Panc1 (cell line): ENCODE measurements around the gene KCTD4. TPM values are rescaled to one million over a fixed set of nuclear protein-coding genes. Genes with fewer than 3 reads are reported as not detected.

ENCODE experiments used
- ATAC-seq: fragments of 200-7000 bp; cut with Tn5 transposase; 2 replicates; pipeline ENCODE4 v1.9.1; 2020; ENCODE audit warnings: mild to moderate bottlenecking, moderate library complexity
- BruUV-seq: library from RNA; stranded (reverse); fragments of 400-500 nt; replicated peaks from 2 replicates; lab custom pipeline; 2021; lab: Mats Ljungman, UMichigan
- CTCF ChIA-PET: fragments of 300-600 bp; sonication (Branson Sonifier 250); formaldehyde crosslinking; loops from one replicate; lab custom pipeline; 2022; ENCODE audit warnings: antibody characterized with exemption; lab: Charles Lee
- POLR2A ChIA-PET: fragments of 300-600 bp; sonication (Branson Sonifier 250); formaldehyde crosslinking; loops from one replicate; lab custom pipeline; 2022; ENCODE audit warnings: antibody characterized with exemption; lab: Charles Lee
- DNase-seq: peaks from one replicate; pipeline ENCODE4 v3.0.0-alpha.2; 2010; ENCODE audit warnings: low read depth, low spot score
- H3K27ac ChIP-seq: 2 replicates; pipeline ENCODE4 v1.5.1; 2011; ENCODE audit warnings: mild to moderate bottlenecking, low read length, inconsistent platforms
- H3K27me3 ChIP-seq: fragments of 200-500 bp; sonication (Bioruptor generic); 2 replicates; pipeline ENCODE4 v1.6.0; 2014; ENCODE audit warnings: low read length, inconsistent platforms; ENCODE audit not compliant: control insufficient read depth, insufficient read depth
- H3K36me3 ChIP-seq: fragments of 200-500 bp; sonication (Bioruptor generic); 2 replicates; pipeline ENCODE4 v1.5.1; 2014; ENCODE audit warnings: inconsistent platforms, mild to moderate bottlenecking, low read length, moderate library complexity; ENCODE audit not compliant: control insufficient read depth, insufficient read depth
- H3K4me1 ChIP-seq: 2 replicates; pipeline ENCODE4 v1.5.1; 2011; ENCODE audit warnings: inconsistent platforms, mild to moderate bottlenecking, low read length, moderate library complexity; ENCODE audit not compliant: control insufficient read depth, insufficient read depth
- H3K4me3 ChIP-seq, 2 experiments: 2 replicates each; pipeline ENCODE4 v1.5.1; 2011 to 2012; ENCODE audit warnings: low read depth in 2 of 2, low read length in 2 of 2, mild to moderate bottlenecking in 2 of 2, inconsistent platforms in 1 of 2, moderate library complexity in 1 of 2
- H3K9me3 ChIP-seq: fragments of 200-500 bp; sonication (Bioruptor generic); 2 replicates; pipeline ENCODE4 v1.5.1; 2014; ENCODE audit warnings: low read depth, mild to moderate bottlenecking, inconsistent platforms, low read length, moderate library complexity; ENCODE audit not compliant: control insufficient read depth, insufficient read depth
- POLR2AphosphoS5 ChIP-seq: IDR thresholded peaks from 2 replicates; pipeline ENCODE4 v1.6.1; 2012; ENCODE audit warnings: mild to moderate bottlenecking, low read depth, low read length, moderate library complexity
- SIN3A ChIP-seq: IDR thresholded peaks from 2 replicates; pipeline ENCODE4 v1.6.1; 2012; ENCODE audit warnings: low read depth, mild to moderate bottlenecking, low read length, moderate library complexity, borderline replicate concordance; ENCODE audit not compliant: insufficient read depth
- TCF7L2 ChIP-seq: IDR thresholded peaks from 2 replicates; pipeline ENCODE4 v1.6.1; 2011; ENCODE audit warnings: mild to moderate bottlenecking, low read depth, low read length, inconsistent platforms
- in situ Hi-C: cut with HindIII; loops from 2 replicates; pipeline ENCODE4 v1.10.0; 2016; ENCODE audit warnings: low sequenced_read_pairs, low pct_unique_long_range_greater_than_20kb
- intact Hi-C: fragments of 100-400 bp; cut with micrococcal nuclease; formaldehyde crosslinking; loops from one replicate; pipeline ENCODE4 v1.10.0; 2022; ENCODE audit not compliant: unreplicated experiment
- total RNA-seq: library from RNA; stranded (reverse); gene quantifications from one replicate; pipeline ENCODE4 v1.2.1, GENCODE V29; 2021; ENCODE audit not compliant: unreplicated experiment
- TF ChIP-seq, protein P1 (sequence below): fragments of 450-650 bp; IDR thresholded peaks from 2 replicates; pipeline ENCODE4 v1.5.1; 2017; ENCODE audit warnings: mild to moderate bottlenecking
- TF ChIP-seq, protein P2 (sequence below), 2 experiments: IDR thresholded peaks; 2 replicates each; pipeline ENCODE4 v1.6.1; 2011 to 2012; ENCODE audit warnings: low read depth in 2 of 2, control low read depth in 1 of 2, low read length in 1 of 2, mild to moderate bottlenecking in 1 of 2, moderate library complexity in 1 of 2; ENCODE audit not compliant: insufficient read depth in 1 of 2

KCTD4 gene
- total RNA-seq, 1 experiment from 2014 or later, result not detected

DNA sequence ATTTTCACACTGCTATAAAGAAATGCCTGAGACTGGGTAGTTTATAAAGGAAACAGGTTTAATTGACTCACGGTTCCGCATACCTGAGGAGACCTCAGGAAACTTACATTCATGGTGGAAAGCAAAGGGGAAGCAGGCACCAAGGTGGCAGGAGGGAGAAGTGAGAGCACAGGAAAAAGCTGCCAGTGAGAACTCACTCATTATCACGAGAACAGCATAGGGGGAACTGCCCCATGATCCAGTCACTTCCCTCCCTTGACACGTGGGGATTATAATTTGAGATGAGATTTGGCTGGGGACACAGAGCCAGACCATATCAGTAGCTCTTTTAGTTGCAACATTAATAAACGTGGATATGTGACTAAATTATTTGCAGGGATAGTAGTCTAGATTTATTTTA lies 4.3 kb upstream of the KCTD4 start:
- no TSS peak for BruUV-seq
- CTCF ChIA-PET, result no interaction called here
- POLR2A ChIA-PET, result no interaction called here
- Histone ChIP-seq H3K36me3 (no peaks in the 10 kb centered on the region), H3K4me3 (no peak overlapping the region), H3K27ac (no peak overlapping the region), H3K27me3 (no peaks in the 10 kb centered on the region), H3K4me1 (peaks cover 7% of the 10 kb centered on the region), H3K9me3 (no peaks in the 10 kb centered on the region)
- intact Hi-C loops (no loop called here), in situ Hi-C loops (no loop called here)
- DNase-seq, result no peak
- TF ChIP-seq TCF7L2, result no peak
- TF ChIP-seq, protein P1, sequence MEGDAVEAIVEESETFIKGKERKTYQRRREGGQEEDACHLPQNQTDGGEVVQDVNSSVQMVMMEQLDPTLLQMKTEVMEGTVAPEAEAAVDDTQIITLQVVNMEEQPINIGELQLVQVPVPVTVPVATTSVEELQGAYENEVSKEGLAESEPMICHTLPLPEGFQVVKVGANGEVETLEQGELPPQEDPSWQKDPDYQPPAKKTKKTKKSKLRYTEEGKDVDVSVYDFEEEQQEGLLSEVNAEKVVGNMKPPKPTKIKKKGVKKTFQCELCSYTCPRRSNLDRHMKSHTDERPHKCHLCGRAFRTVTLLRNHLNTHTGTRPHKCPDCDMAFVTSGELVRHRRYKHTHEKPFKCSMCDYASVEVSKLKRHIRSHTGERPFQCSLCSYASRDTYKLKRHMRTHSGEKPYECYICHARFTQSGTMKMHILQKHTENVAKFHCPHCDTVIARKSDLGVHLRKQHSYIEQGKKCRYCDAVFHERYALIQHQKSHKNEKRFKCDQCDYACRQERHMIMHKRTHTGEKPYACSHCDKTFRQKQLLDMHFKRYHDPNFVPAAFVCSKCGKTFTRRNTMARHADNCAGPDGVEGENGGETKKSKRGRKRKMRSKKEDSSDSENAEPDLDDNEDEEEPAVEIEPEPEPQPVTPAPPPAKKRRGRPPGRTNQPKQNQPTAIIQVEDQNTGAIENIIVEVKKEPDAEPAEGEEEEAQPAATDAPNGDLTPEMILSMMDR, result no peak
- TF ChIP-seq, protein P2, sequence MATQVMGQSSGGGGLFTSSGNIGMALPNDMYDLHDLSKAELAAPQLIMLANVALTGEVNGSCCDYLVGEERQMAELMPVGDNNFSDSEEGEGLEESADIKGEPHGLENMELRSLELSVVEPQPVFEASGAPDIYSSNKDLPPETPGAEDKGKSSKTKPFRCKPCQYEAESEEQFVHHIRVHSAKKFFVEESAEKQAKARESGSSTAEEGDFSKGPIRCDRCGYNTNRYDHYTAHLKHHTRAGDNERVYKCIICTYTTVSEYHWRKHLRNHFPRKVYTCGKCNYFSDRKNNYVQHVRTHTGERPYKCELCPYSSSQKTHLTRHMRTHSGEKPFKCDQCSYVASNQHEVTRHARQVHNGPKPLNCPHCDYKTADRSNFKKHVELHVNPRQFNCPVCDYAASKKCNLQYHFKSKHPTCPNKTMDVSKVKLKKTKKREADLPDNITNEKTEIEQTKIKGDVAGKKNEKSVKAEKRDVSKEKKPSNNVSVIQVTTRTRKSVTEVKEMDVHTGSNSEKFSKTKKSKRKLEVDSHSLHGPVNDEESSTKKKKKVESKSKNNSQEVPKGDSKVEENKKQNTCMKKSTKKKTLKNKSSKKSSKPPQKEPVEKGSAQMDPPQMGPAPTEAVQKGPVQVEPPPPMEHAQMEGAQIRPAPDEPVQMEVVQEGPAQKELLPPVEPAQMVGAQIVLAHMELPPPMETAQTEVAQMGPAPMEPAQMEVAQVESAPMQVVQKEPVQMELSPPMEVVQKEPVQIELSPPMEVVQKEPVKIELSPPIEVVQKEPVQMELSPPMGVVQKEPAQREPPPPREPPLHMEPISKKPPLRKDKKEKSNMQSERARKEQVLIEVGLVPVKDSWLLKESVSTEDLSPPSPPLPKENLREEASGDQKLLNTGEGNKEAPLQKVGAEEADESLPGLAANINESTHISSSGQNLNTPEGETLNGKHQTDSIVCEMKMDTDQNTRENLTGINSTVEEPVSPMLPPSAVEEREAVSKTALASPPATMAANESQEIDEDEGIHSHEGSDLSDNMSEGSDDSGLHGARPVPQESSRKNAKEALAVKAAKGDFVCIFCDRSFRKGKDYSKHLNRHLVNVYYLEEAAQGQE (IDR thresholded peaks at IDR 0.05; ENCODE audit: insufficient read depth in 1 of 2, low read depth in 2 of 2, low read length in 1 of 2), result no peak
- TF ChIP-seq SIN3A, result no peak
- TF ChIP-seq POLR2AphosphoS5, result no peak
- ATAC-seq, result no peak

DNA sequence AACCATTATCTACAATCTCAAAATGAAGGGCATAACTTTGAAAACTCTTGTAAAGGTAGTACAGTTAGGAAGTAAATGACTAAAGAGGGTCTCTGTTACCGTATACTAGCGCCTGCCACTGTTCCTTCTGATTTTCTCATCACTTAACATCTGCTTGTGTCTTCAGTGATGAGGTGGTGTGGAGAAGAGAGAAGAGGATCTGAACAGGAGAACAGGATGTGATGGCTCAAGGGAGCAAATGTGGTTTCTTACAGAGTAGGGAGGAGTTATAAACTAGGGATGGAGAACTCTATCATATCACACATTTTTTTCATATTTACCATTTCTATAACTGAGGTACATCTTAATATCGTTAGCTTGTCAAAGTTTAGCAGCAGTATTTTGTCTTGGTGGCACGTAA lies 1.1 kb downstream of the KCTD4 start:
- in situ Hi-C loops, result no loop called here

More for the DNA sequence above, 1.1 kb downstream of the KCTD4 start:
- no peaks in the 10 kb centered on the region for H3K36me3 ChIP-seq
- BruUV-seq, result no TSS peak
- no peak overlapping the region for H3K4me3 ChIP-seq
- H3K4me1 ChIP-seq, result no peaks in the 10 kb centered on the region; the same call in 1 of the 2 replicates
- no peak overlapping the region for H3K27ac ChIP-seq
- H3K9me3 ChIP-seq, result no peaks in the 10 kb centered on the region
- intact Hi-C loops, result no loop called here
- DNase-seq (no peak), ATAC-seq (no peak)
- H3K27me3 ChIP-seq, result no peaks in the 10 kb centered on the region
- TF ChIP-seq, protein P1, result no peak
- TF ChIP-seq, protein P2 (IDR thresholded peaks at IDR 0.05; ENCODE audit: insufficient read depth in 1 of 2, low read depth in 2 of 2, low read length in 1 of 2), result no peak
- TF ChIP-seq TCF7L2 (no peak), SIN3A (no peak), POLR2AphosphoS5 (no peak)
- ChIA-PET POLR2A (no interaction called here), CTCF (interaction anchor here (0.6 kb wide), 1 partner anchor 18 kb away, joined by 4 read pairs; no protein-coding TSS in a partner anchor)
